CD14-positive monocyte (primary cell): ENCODE measurements around the gene NRK. TPM values are rescaled to one million over a fixed set of nuclear protein-coding genes. Genes with fewer than 3 reads are reported as not detected.

Experiments
- DNase-seq, 3 donors: peaks; one replicate each; pipeline ENCODE4 v3.0.0-alpha.2; 2011 to 2022
- H2AFZ ChIP-seq: 2 replicates; pipeline ENCODE4 v1.6.0; 2012; ENCODE audit warnings: mild to moderate bottlenecking, low read depth, low read length, inconsistent platforms; ENCODE audit not compliant: insufficient read depth, poor library complexity, severe bottlenecking
- H3K27ac ChIP-seq, 2 donors: 1 replicate in 1 of 2; 2 replicates in 1 of 2; pipeline ENCODE4 v1.5.1; 2012 to 2013; ENCODE audit warnings: low read length in 2 of 2, control low read depth in 1 of 2, inconsistent platforms in 1 of 2, low read depth in 1 of 2, mild to moderate bottlenecking in 1 of 2
- H3K27me3 ChIP-seq, 2 donors: one replicate each; pipeline versions ENCODE4 v1.6.0 to v1.6.1; 2011 to 2013; ENCODE audit warnings: low read length in 2 of 2; ENCODE audit not compliant: control insufficient read depth in 2 of 2, insufficient read depth in 2 of 2
- H3K36me3 ChIP-seq, 2 donors: replicated peaks in 1 of 2; 1 replicate in 1 of 2; 2 replicates in 1 of 2; pipeline versions ENCODE4 v1.5.1 to v1.6.1; 2012 to 2013; ENCODE audit warnings: low read length in 2 of 2, control low read depth in 1 of 2, inconsistent platforms in 1 of 2, mild to moderate bottlenecking in 1 of 2; ENCODE audit not compliant: insufficient read depth in 2 of 2, control insufficient read depth in 1 of 2
- H3K4me1 ChIP-seq, 2 donors: 1 replicate in 1 of 2; 2 replicates in 1 of 2; pipeline versions ENCODE4 v1.5.1 to v1.6.1; 2012 to 2013; ENCODE audit warnings: low read length in 2 of 2, control low read depth in 1 of 2, inconsistent platforms in 1 of 2, mild to moderate bottlenecking in 1 of 2, moderate library complexity in 1 of 2; ENCODE audit not compliant: insufficient read depth in 2 of 2, control insufficient read depth in 1 of 2
- H3K4me2 ChIP-seq: replicated peaks from 2 replicates; pipeline ENCODE3; 2012; ENCODE audit warnings: low read length, moderate library complexity, mild to moderate bottlenecking; ENCODE audit not compliant: poor library complexity, severe bottlenecking; ENCODE audit errors: extremely low read depth
- H3K4me3 ChIP-seq, 3 experiments: fragments of 200-600 bp in 1 of 3; sonication (generic) in 1 of 3; replicated peaks in 1 of 3; 1 replicate in 2 of 3; 2 replicates in 1 of 3; pipeline ENCODE4 v1.5.1; 2011 to 2013; ENCODE audit warnings: low read length in 3 of 3, mild to moderate bottlenecking in 3 of 3, control low read depth in 2 of 3, low read depth in 2 of 3, inconsistent platforms in 1 of 3, moderate library complexity in 1 of 3
- H3K79me2 ChIP-seq: 2 replicates; pipeline ENCODE4 v1.6.0; 2012; ENCODE audit warnings: mild to moderate bottlenecking, control low read depth, inconsistent platforms, low read length, moderate library complexity; ENCODE audit not compliant: insufficient read depth
- H3K9ac ChIP-seq: 2 replicates; pipeline ENCODE4 v1.6.0; 2017; ENCODE audit warnings: low read length, mild to moderate bottlenecking; ENCODE audit not compliant: insufficient read depth, poor library complexity, severe bottlenecking
- H3K9me3 ChIP-seq, 2 donors: replicated peaks in 1 of 2; 1 replicate in 1 of 2; 2 replicates in 1 of 2; pipeline versions ENCODE4 v1.5.1 to v1.6.1; 2012 to 2013; ENCODE audit warnings: low read length in 2 of 2, control low read depth in 1 of 2; ENCODE audit not compliant: control insufficient read depth in 1 of 2, insufficient read depth in 1 of 2
- H4K20me1 ChIP-seq: 2 replicates; pipeline ENCODE4 v1.6.0; 2012; ENCODE audit warnings: mild to moderate bottlenecking, low read length, control low read depth, moderate library complexity; ENCODE audit not compliant: insufficient read depth
- H3K27ac Mint-ChIP-seq, 7 donors: one replicate each; pipeline ENCODE4 v1.8.0; 2020; ENCODE audit warnings: mild to moderate bottlenecking in 7 of 7, mixed read lengths in 7 of 7, moderate library complexity in 6 of 7, inconsistent platforms in 2 of 7
- H3K27me3 Mint-ChIP-seq, 3 donors: one replicate each; pipeline ENCODE4 v1.8.0; 2021 to 2022; ENCODE audit warnings: low read depth in 3 of 3, mild to moderate bottlenecking in 3 of 3, mixed read lengths in 3 of 3, moderate library complexity in 3 of 3, inconsistent platforms in 1 of 3
- H3K36me3 Mint-ChIP-seq, 2 donors: one replicate each; pipeline ENCODE4 v1.8.0; 2020; ENCODE audit warnings: mixed read lengths in 2 of 2, inconsistent platforms in 1 of 2, mild to moderate bottlenecking in 1 of 2
- H3K4me1 Mint-ChIP-seq: one replicate; pipeline ENCODE4 v1.8.0; 2020; ENCODE audit warnings: mild to moderate bottlenecking, mixed read lengths
- H3K4me3 Mint-ChIP-seq, 2 donors: one replicate each; pipeline ENCODE4 v1.8.0; 2020; ENCODE audit warnings: mild to moderate bottlenecking in 2 of 2, mixed read lengths in 2 of 2, moderate library complexity in 1 of 2
- H3K9me3 Mint-ChIP-seq, 7 donors: one replicate each; pipeline ENCODE4 v1.8.0; 2020 to 2022; ENCODE audit warnings: mixed read lengths in 7 of 7, mild to moderate bottlenecking in 6 of 7, moderate library complexity in 6 of 7, inconsistent platforms in 2 of 7
- CTCF ChIP-seq: fragments of 200-600 bp; IDR thresholded peaks from one replicate; pipeline ENCODE4 v1.8.0; 2022; ENCODE audit warnings: antibody characterized with exemption, mild to moderate bottlenecking
- WGBS: methylation state at CpG from one replicate; pipeline ENCODE4 v1.1.5; 2013; ENCODE audit warnings: missing lambda C conversion rate; ENCODE audit not compliant: insufficient coverage; 5-methylcytosine and 5-hydroxymethylcytosine counted together
- intact Hi-C, 2 donors: fragments of 100-400 bp; cut with micrococcal nuclease; formaldehyde crosslinking; loops; one replicate each; pipeline versions ENCODE4 v1.15.0 to v1.15.1; 2023
- polyA plus RNA-seq, 3 donors: library from polyadenylated mRNA; depleted of rRNA in 1 of 3; unstranded in 2 of 3; stranded (reverse) in 1 of 3; fragments of 300-500 nt in 2 of 3; fragments of >200 nt in 1 of 3; fragmentation: Illumina TruSeq in 2 of 3; gene quantifications; 1 replicate in 2 of 3; 2 replicates in 1 of 3; pipeline ENCODE4 v1.2.3, GENCODE V29; 2012 to 2021

NRK gene
- polyA plus RNA-seq, 3 donors = not detected

GRCh38 chrX:105874790-105875189, 52.5 kb downstream of the NRK start:
- WGBS = no CpG with 5 or more reads among the region's 1 CpG
- Histone ChIP-seq H3K27me3 (no peaks in the 10 kb centered on the region), H3K4me1 (no peaks in the 10 kb centered on the region), H3K9me3 (no peaks in the 10 kb centered on the region), H4K20me1 (no peaks in the 10 kb centered on the region), H3K27ac (no peak overlapping the region), H3K4me3 (no peak overlapping the region), H3K36me3 (no peaks in the 10 kb centered on the region), H3K9ac (no peak overlapping the region), H3K79me2 (no peaks in the 10 kb centered on the region), H3K4me2 (no peak overlapping the region), H2AFZ (no peak overlapping the region)
- DNase-seq = no peak
- Mint-ChIP-seq H3K9me3 (no peaks in the 10 kb centered on the region), H3K27me3 (peaks cover 0 to 2% (median 0%) of the 10 kb centered on the region in 3 donors), H3K27ac (no peak overlapping the region), H3K4me3 (no peak overlapping the region), H3K36me3 (no peaks in the 10 kb centered on the region), H3K4me1 (no peaks in the 10 kb centered on the region)
- intact Hi-C loops = no loop called here
- no peak for TF ChIP-seq CTCF

- H3K36me3 ChIP-seq = no peaks in the 10 kb centered on the region
- H3K27ac ChIP-seq = no peak overlapping the region
- no peak overlapping the region for H3K9ac ChIP-seq
- H2AFZ ChIP-seq = no peak overlapping the region
- Mint-ChIP-seq H3K4me3 (no peak overlapping the region), H3K9me3 (no peaks in the 10 kb centered on the region), H3K27me3 (peaks cover 0 to 2% (median 0%) of the 10 kb centered on the region in 3 donors), H3K27ac (no peak overlapping the region), H3K36me3 (no peaks in the 10 kb centered on the region), H3K4me1 (no peaks in the 10 kb centered on the region)
- no CpG with 5 or more reads among the region's 3 CpGs for WGBS
- H3K9me3 ChIP-seq = no peaks in the 10 kb centered on the region
- no peak for TF ChIP-seq CTCF
- H3K4me2 ChIP-seq = no peak overlapping the region
- H3K4me1 ChIP-seq = no peaks in the 10 kb centered on the region
- no peaks in the 10 kb centered on the region for H3K27me3 ChIP-seq
- no peaks in the 10 kb centered on the region for H4K20me1 ChIP-seq
- intact Hi-C loops = no loop called here
- H3K4me3 ChIP-seq = no peak overlapping the region
- no peaks in the 10 kb centered on the region for H3K79me2 ChIP-seq
- no peak for DNase-seq
These were observed 54.3 kb downstream of the NRK start for GRCh38 chrX:105876658-105877057.
